Naive thymus-derived CD4-positive, alpha-beta T cell (primary cell): ENCODE data around the gene C7orf57. TPM values are rescaled to one million over a fixed set of nuclear protein-coding genes. Genes with fewer than 3 reads are reported as not detected.

Source experiments
- ATAC-seq: fragments of 150-1000 bp; cut with Tn5 transposase; 2 replicates; pipeline ENCODE4 v1.10.0; 2021; ENCODE audit warnings: mild to moderate bottlenecking, moderate library complexity
- CTCF ChIA-PET: fragments of 350-600 bp; sonication (Branson Sonifier 250); formaldehyde crosslinking; loops from one replicate; lab custom pipeline; 2021; ENCODE audit warnings: antibody characterized with exemption; lab: Charles Lee
- POLR2A ChIA-PET: fragments of 350-600 bp; sonication (Branson Sonifier 250); formaldehyde crosslinking; loops from one replicate; lab custom pipeline; 2021; ENCODE audit warnings: antibody characterized with exemption, inconsistent platforms; lab: Charles Lee
- DNase-seq, 9 donors: peaks; one replicate each; pipeline versions ENCODE4 v3.0.0 to v3.0.0-alpha.2; 2020 to 2022; ENCODE audit warnings: mixed read lengths in 1 of 9
- H3K27ac ChIP-seq: one replicate; pipeline ENCODE4 v1.7.0; 2013; ENCODE audit warnings: mild to moderate bottlenecking, low read depth, low read length, moderate library complexity
- H3K27me3 ChIP-seq, 2 donors: one replicate each; pipeline ENCODE4 v1.7.0; 2013; ENCODE audit warnings: low read length in 2 of 2, mild to moderate bottlenecking in 2 of 2, moderate library complexity in 2 of 2; ENCODE audit not compliant: control insufficient read depth in 2 of 2, insufficient read depth in 2 of 2
- H3K36me3 ChIP-seq, 3 experiments: 1 replicate in 2 of 3; 2 replicates in 1 of 3; pipeline ENCODE4 v1.7.0; 2013; ENCODE audit warnings: low read length in 3 of 3, mild to moderate bottlenecking in 3 of 3, moderate library complexity in 1 of 3; ENCODE audit not compliant: insufficient read depth in 3 of 3, control insufficient read depth in 2 of 3
- H3K4me1 ChIP-seq, 2 donors: one replicate each; pipeline ENCODE4 v1.7.0; 2013; ENCODE audit warnings: low read length in 2 of 2, mild to moderate bottlenecking in 2 of 2, moderate library complexity in 1 of 2; ENCODE audit not compliant: control insufficient read depth in 2 of 2, insufficient read depth in 2 of 2
- H3K4me3 ChIP-seq: 2 replicates; pipeline ENCODE4 v1.7.0; 2013; ENCODE audit warnings: mild to moderate bottlenecking, low read length
- H3K9me3 ChIP-seq, 3 experiments: 1 replicate in 2 of 3; 2 replicates in 1 of 3; pipeline ENCODE4 v1.7.0; 2013; ENCODE audit warnings: low read length in 3 of 3; ENCODE audit not compliant: control insufficient read depth in 2 of 3
- H3K27ac Mint-ChIP-seq, 9 donors: one replicate each; pipeline ENCODE4 v1.8.0; 2020 to 2022; ENCODE audit warnings: mixed read lengths in 9 of 9, mild to moderate bottlenecking in 8 of 9, moderate library complexity in 5 of 9, inconsistent platforms in 2 of 9
- H3K27me3 Mint-ChIP-seq, 5 donors: one replicate each; pipeline ENCODE4 v1.8.0; 2021 to 2022; ENCODE audit warnings: mixed read lengths in 5 of 5, mild to moderate bottlenecking in 1 of 5
- H3K36me3 Mint-ChIP-seq, 5 donors: one replicate each; pipeline ENCODE4 v1.8.0; 2020 to 2022; ENCODE audit warnings: mixed read lengths in 5 of 5, mild to moderate bottlenecking in 3 of 5, inconsistent platforms in 1 of 5
- H3K4me1 Mint-ChIP-seq, 7 donors: one replicate each; pipeline ENCODE4 v1.8.0; 2020 to 2022; ENCODE audit warnings: mixed read lengths in 7 of 7, mild to moderate bottlenecking in 3 of 7, inconsistent platforms in 1 of 7
- H3K4me3 Mint-ChIP-seq, 10 donors: one replicate each; pipeline ENCODE4 v1.8.0; 2020 to 2022; ENCODE audit warnings: mild to moderate bottlenecking in 10 of 10, mixed read lengths in 10 of 10, moderate library complexity in 6 of 10, inconsistent platforms in 2 of 10
- H3K9me3 Mint-ChIP-seq, 11 donors: one replicate each; pipeline ENCODE4 v1.8.0; 2020 to 2022; ENCODE audit warnings: mixed read lengths in 11 of 11, mild to moderate bottlenecking in 4 of 11, inconsistent platforms in 1 of 11, moderate library complexity in 1 of 11
- intact Hi-C, 2 donors: fragments of 100-400 bp; cut with micrococcal nuclease; formaldehyde crosslinking; loops; one replicate each; pipeline ENCODE4 v1.15.1; 2023
- polyA plus RNA-seq, 2 donors: library from polyadenylated mRNA; unstranded; fragments of 300-500 nt; fragmentation: Illumina TruSeq; gene quantifications; one replicate each; pipeline ENCODE4 v1.2.3, GENCODE V29; 2021
- total RNA-seq, 6 experiments: library from RNA in 5 of 6; stranded (reverse) in 5 of 6; gene quantifications; 1 replicate in 5 of 6; 2 replicates in 1 of 6; pipeline ENCODE4 v1.2.3 and lab custom pipeline; 2021 to 2026

The C7orf57 gene
- total and polyA plus RNA-seq, 7 experiments from 2014 or later, result 0.08 to 0.80 (median 0.15) TPM; not detected in 3

GRCh38 chr7:48088559-48089045 lies 53.3 kb downstream of the C7orf57 start:
- no peaks in the 10 kb centered on the region for H3K27me3 ChIP-seq
- peaks cover 50 to 85% (median 74%) of the 10 kb centered on the region in 7 donors for H3K4me1 Mint-ChIP-seq
- peaks cover 0 to 1% (median 0%) of the 10 kb centered on the region in 11 donors for H3K9me3 Mint-ChIP-seq
- peak overlapping the region; percentile 93 for H3K4me3 ChIP-seq
- peaks cover 24 to 72% of the 10 kb centered on the region in 2 donors for H3K4me1 ChIP-seq
- DNase-seq (peak in 4 of 9 donors; percentile 73 to 89 (median 84)), ATAC-seq (peak; percentile 15)
- H3K27me3 Mint-ChIP-seq, result no peaks in the 10 kb centered on the region
- peak overlapping the region; percentile 81 to 98 (median 89) for H3K27ac Mint-ChIP-seq
- peaks cover 0 to 32% (median 24%) of the 10 kb centered on the region in 5 donors for H3K36me3 Mint-ChIP-seq
- ChIA-PET CTCF (interaction anchor here (0.7 to 1.2 kb wide), 2 partner anchors 50 to 97 kb away, joined by 3 read pairs; no protein-coding TSS in a partner anchor), POLR2A (interaction anchor here (0.6 to 3.8 kb wide), 14 partner anchors 10 to 110 kb away, joined by 3 to 17 read pairs (median 6); partner anchors contain the start of gene C7orf57)
- peak overlapping the region; percentile 80 to 95 (median 92) for H3K4me3 Mint-ChIP-seq
- H3K9me3 ChIP-seq, result no peaks in the 10 kb centered on the region
- H3K27ac ChIP-seq, result peak overlapping the region; percentile 81
- intact Hi-C loops, result loop anchor here (1.0 to 2.0 kb wide), 9 partner anchors 9 to 109 kb away; partner anchors contain the start of genes C7orf57 (in 2 of the 2) and HUS1 (in 2 of the 2)
- peaks cover 0 to 30% (median 6%) of the 10 kb centered on the region in 3 experiments for H3K36me3 ChIP-seq

- H3K4me3 ChIP-seq, result peak within 1 kb of the TSS; percentile 93
- H3K4me1 ChIP-seq, result peaks cover 22 to 67% of the 10 kb centered on the region in 2 donors
- no peaks in the 10 kb centered on the region for H3K27me3 ChIP-seq
- DNase-seq, result peak; percentile 63 to 86 (median 77)
- peak; percentile 88 for ATAC-seq
- intact Hi-C loops, result loop anchor here (1.0 to 2.0 kb wide), 8 partner anchors 8 to 110 kb away; partner anchors contain the start of genes C7orf57 (in 2 of the 2) and HUS1 (in 2 of the 2)
- no peaks in the 10 kb centered on the region for H3K27me3 Mint-ChIP-seq
- H3K36me3 Mint-ChIP-seq, result peaks cover under 1 to 38% (median 27%) of the 10 kb centered on the region in 5 donors
- H3K36me3 ChIP-seq, result peaks cover 0 to 37% (median 6%) of the 10 kb centered on the region in 3 experiments
- peaks cover 47 to 90% (median 79%) of the 10 kb centered on the region in 7 donors for H3K4me1 Mint-ChIP-seq
- H3K9me3 ChIP-seq, result no peaks in the 10 kb centered on the region
- H3K4me3 Mint-ChIP-seq, result peak within 1 kb of the TSS; percentile 80 to 95 (median 92)
- ChIA-PET CTCF (interaction anchor here (0.7 to 1.2 kb wide), 2 partner anchors 49 to 98 kb away, joined by 3 read pairs; no protein-coding TSS in a partner anchor), POLR2A (interaction anchor here (0.6 to 3.8 kb wide), 18 partner anchors 9 to 111 kb away, joined by 3 to 17 read pairs (median 4); partner anchors contain the start of genes C7orf57 and HUS1)
- peak within 1 kb of the TSS; percentile 81 for H3K27ac ChIP-seq
- peaks cover 0 to 1% (median 0%) of the 10 kb centered on the region in 11 donors for H3K9me3 Mint-ChIP-seq
- H3K27ac Mint-ChIP-seq, result peak within 1 kb of the TSS; percentile 88 to 98 (median 93)
Measured at GRCh38 chr7:48089046-48090003, 54.0 kb downstream of the C7orf57 start, which contains the start of gene UPP1. Gene UPP1 (plus strand): TSS chr7:48089265. CDS start chr7:48094784, 5,519 bp downstream.

- DNase-seq, result no peak
- H3K36me3 Mint-ChIP-seq, result peaks cover 4 to 45% (median 35%) of the 10 kb centered on the region in 5 donors
Measured at GRCh38 chr7:48090095-48090805, 54.9 kb downstream of the C7orf57 start.

GRCh38 chr7:48091506-48092433 lies 56.4 kb downstream of the C7orf57 start:
- H3K36me3 ChIP-seq, result peaks cover 0 to 50% (median 6%) of the 10 kb centered on the region in 3 experiments
- H3K27me3 Mint-ChIP-seq, result no peaks in the 10 kb centered on the region
- no peaks in the 10 kb centered on the region for H3K27me3 ChIP-seq
- H3K36me3 Mint-ChIP-seq, result peaks cover 4 to 55% (median 45%) of the 10 kb centered on the region in 5 donors
- H3K27ac ChIP-seq, result peak overlapping the region; percentile 34
- ChIA-PET CTCF (no interaction called here), POLR2A (interaction anchor here (0.7 to 3.7 kb wide), 5 partner anchors 9 to 100 kb away, joined by 3 to 14 read pairs (median 4); no protein-coding TSS in a partner anchor)
- peaks cover 45 to 87% (median 78%) of the 10 kb centered on the region in 7 donors for H3K4me1 Mint-ChIP-seq
- H3K4me1 ChIP-seq, result peaks cover 38 to 61% of the 10 kb centered on the region in 2 donors
- H3K4me3 ChIP-seq, result no peak overlapping the region
- no peak for ATAC-seq
- intact Hi-C loops, result no loop called here
- peak overlapping the region; percentile 23 to 93 (median 92) for H3K4me3 Mint-ChIP-seq
- DNase-seq, result no peak
- H3K27ac Mint-ChIP-seq, result peak overlapping the region; percentile 68 to 95 (median 89)
- H3K9me3 Mint-ChIP-seq, result peaks cover 0 to 1% (median 0%) of the 10 kb centered on the region in 11 donors
- H3K9me3 ChIP-seq, result no peaks in the 10 kb centered on the region

More at GRCh38 chr7:48090095-48090805, 54.9 kb downstream of the C7orf57 start:
- peaks cover 0 to 1% (median 0%) of the 10 kb centered on the region in 11 donors for H3K9me3 Mint-ChIP-seq
- ATAC-seq, result no peak
- Histone ChIP-seq H3K27ac (peak overlapping the region; percentile 81), H3K9me3 (no peaks in the 10 kb centered on the region), H3K27me3 (no peaks in the 10 kb centered on the region), H3K36me3 (peaks cover 0 to 46% (median 6%) of the 10 kb centered on the region in 3 experiments), H3K4me3 (peak overlapping the region; percentile 93), H3K4me1 (peaks cover 28 to 62% of the 10 kb centered on the region in 2 donors)
- POLR2A ChIA-PET, result interaction anchor here (0.7 to 3.8 kb wide), 11 partner anchors 8 to 112 kb away, joined by 3 to 17 read pairs (median 7); partner anchors contain the start of genes C7orf57 and HUS1
- H3K4me3 Mint-ChIP-seq, result peak overlapping the region; percentile 80 to 95 (median 92)
- intact Hi-C loops, result no loop called here
- H3K4me1 Mint-ChIP-seq, result peaks cover 42 to 88% (median 79%) of the 10 kb centered on the region in 7 donors
- CTCF ChIA-PET, result interaction anchor here (0.6 kb wide), 1 partner anchor 94 kb away, joined by 3 read pairs; no protein-coding TSS in a partner anchor
- H3K27me3 Mint-ChIP-seq, result no peaks in the 10 kb centered on the region
- peak overlapping the region; percentile 71 to 98 (median 89) for H3K27ac Mint-ChIP-seq

GRCh38 chr7:48094861-48095293 lies 59.5 kb downstream of the C7orf57 start:
- H3K36me3 ChIP-seq, result peaks cover 4 to 60% (median 15%) of the 10 kb centered on the region in 3 experiments
- H3K4me3 Mint-ChIP-seq, result peak overlapping the region in 4 of 10 donors; percentile 10 to 55 (median 28)
- peak overlapping the region; percentile 61 to 95 (median 84) for H3K27ac Mint-ChIP-seq
- DNase-seq (no peak), ATAC-seq (no peak)
- intact Hi-C loops, result no loop called here
- ChIA-PET CTCF (interaction anchor here (2.0 kb wide), 1 partner anchor 14 kb away, joined by 5 read pairs; no protein-coding TSS in a partner anchor), POLR2A (interaction anchor here (1.0 kb wide), 1 partner anchor 11 kb away, joined by 5 read pairs; no protein-coding TSS in a partner anchor)
- no peaks in the 10 kb centered on the region for H3K27me3 Mint-ChIP-seq
- no peak overlapping the region for H3K4me3 ChIP-seq
- peaks cover 9 to 80% (median 68%) of the 10 kb centered on the region in 5 donors for H3K36me3 Mint-ChIP-seq
- no peaks in the 10 kb centered on the region for H3K27me3 ChIP-seq
- peaks cover 65 to 97% (median 95%) of the 10 kb centered on the region in 7 donors for H3K4me1 Mint-ChIP-seq
- H3K27ac ChIP-seq, result peak overlapping the region; percentile 72
- H3K9me3 ChIP-seq, result no peaks in the 10 kb centered on the region
- peaks cover 0 to 1% (median 0%) of the 10 kb centered on the region in 11 donors for H3K9me3 Mint-ChIP-seq
- H3K4me1 ChIP-seq, result peaks cover 59 to 72% of the 10 kb centered on the region in 2 donors
